ENCODE data around the gene UBQLN2. TPM values are rescaled to one million over a fixed set of nuclear protein-coding genes. Genes with fewer than 3 reads are reported as not detected.
"Not testable (repeated sequence)": the region's sequence is repeated elsewhere in the genome, so short reads cannot be mapped to it uniquely, and the experiment has no call there.

UBQLN2 gene
- total RNA-seq, result 37.8 and 38.5 TPM in 2 replicates

DNA sequence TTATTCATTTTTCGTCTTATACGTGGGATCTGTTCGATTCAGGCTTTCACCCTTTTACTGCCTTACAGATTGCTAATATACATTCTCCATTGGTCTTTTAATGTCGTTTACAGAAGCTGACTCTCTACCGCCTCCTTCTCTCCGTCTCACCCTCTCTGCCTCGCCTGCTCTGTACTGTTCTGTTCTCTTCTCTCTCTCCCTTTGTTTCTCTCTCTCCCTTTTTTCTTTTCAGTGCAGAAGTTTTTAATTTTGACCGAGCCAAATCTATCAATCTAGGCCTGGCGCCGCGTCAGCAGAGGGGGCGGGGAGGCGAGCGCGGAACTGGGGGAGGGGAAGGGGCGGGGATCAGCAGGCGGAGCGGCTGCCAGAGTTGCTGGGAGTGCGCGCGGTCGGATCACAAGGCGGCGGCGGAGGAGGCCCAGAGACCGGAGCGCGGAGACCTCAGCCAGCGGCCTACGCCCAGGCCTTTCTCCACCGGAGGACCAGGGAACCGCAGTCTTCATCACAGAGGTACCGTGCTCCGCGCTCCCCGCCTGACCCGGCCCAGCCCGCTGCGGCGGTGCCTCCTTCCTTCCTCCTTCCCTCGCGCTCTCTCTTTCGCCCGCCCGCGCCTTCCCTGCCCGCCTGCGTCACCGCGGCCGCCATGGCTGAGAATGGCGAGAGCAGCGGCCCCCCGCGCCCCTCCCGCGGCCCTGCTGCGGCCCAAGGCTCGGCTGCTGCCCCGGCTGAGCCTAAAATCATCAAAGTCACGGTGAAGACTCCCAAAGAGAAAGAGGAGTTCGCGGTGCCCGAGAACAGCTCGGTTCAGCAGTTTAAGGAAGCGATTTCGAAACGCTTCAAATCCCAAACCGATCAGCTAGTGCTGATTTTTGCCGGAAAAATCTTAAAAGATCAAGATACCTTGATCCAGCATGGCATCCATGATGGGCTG lies at the start of gene UBQLN2:
Gene UBQLN2, plus strand, starts transcription at position 397 of the 931 bp plus-strand sequence. Its CDS starts 247 bp downstream, at position 644.
- peaks cover 27% of the 10 kb centered on the region for H3K36me3 Mint-ChIP-seq (ENCODE audit: low read depth)

DNA sequence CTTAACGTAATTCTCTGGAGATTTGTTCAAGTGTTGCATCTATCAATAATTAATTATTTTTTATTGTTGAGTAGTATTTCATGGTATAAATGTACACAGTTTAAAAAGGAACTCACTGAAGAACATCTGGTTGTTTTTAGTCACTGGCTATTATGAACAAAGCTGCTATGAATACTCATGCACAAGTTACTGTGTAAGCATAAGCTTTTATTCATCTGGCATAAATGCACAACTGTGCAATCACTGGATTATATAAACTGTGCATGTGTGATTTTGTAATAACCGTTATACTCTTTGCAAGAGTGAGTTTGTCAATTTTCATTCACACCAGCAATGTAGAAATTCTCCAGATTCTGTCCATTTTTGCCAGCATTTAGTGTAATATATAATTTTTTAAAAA lies 43.8 kb upstream of the UBQLN2 start:
- Mint-ChIP-seq H3K9me3 (peaks cover 5% of the 10 kb centered on the region), H3K4me1 (no peaks in the 10 kb centered on the region), H3K4me3 (no peak overlapping the region), H3K27me3 (no peaks in the 10 kb centered on the region), H3K27ac (no peak overlapping the region), H3K36me3 (ENCODE audit: low read depth) (no peaks in the 10 kb centered on the region)
- DNase-seq, result no peak
- intact Hi-C loops (cut with micrococcal nuclease), result no loop called here

More for the DNA sequence above, at the start of gene UBQLN2:
- no peaks in the 10 kb centered on the region for H3K9me3 Mint-ChIP-seq
- peak; percentile 92 for DNase-seq
- peak within 1 kb of the TSS; percentile 92 for H3K4me3 Mint-ChIP-seq
- H3K27ac Mint-ChIP-seq, result peak within 1 kb of the TSS; percentile 99
- intact Hi-C loops (cut with micrococcal nuclease), result loop anchor here (1.0 to 10.0 kb wide), 12 partner anchors 15 to 721 kb away; partner anchors contain the start of genes FAAH2, SPIN2B and SPIN3
- peaks cover 11% of the 10 kb centered on the region for H3K4me1 Mint-ChIP-seq
- no peaks in the 10 kb centered on the region for H3K27me3 Mint-ChIP-seq

DNA sequence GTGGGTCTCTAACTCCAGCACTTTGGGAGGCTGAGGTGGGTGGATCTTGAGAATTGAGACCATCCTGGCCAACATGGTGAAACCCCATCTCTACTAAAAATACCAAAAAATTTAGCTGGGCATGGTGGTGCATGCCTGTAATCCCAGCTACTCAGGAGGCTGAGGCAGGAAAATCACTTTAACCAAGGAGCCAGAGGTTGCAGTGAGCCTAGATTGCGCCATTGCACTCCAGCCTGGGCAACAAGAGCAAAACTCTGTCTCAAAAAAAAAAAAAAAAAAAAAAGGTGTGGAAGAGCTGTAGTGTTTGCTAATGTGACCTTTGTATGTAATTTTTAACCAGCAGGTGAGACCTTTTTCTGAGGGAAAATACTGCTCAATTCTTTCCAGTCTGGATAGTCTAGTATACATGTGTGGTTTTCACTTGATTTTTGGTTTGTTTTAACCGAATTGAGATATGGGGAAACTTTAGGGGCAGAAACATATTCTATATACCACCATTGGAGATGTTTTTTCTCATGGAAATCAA lies 33.9 kb upstream of the UBQLN2 start:
- H3K4me1 Mint-ChIP-seq; H3K27ac Mint-ChIP-seq; intact Hi-C loops (cut with micrococcal nuclease); H3K4me3 Mint-ChIP-seq; H3K36me3 Mint-ChIP-seq (ENCODE audit: low read depth); H3K27me3 Mint-ChIP-seq; DNase-seq: not testable (repeated sequence)
- peaks cover 19% of the 10 kb centered on the region for H3K9me3 Mint-ChIP-seq

DNA sequence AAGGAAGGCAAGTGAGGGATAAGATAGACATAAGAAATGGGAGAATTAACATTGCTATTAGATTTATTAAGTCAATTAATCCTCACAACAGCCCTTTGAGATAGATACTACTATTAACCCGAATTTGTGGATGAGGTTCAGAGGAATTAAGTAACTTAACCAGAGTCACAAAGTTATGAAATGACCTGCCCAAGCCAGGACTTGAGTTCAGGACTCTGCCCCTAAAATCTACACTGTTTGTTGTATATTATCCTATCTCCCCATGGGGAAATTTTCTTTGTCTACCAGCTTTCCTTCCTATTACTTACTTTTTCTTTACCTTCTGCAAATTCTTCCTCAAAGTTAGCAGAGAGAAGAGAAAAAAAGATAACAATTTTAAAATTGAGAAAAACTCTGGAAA lies 33.4 kb upstream of the UBQLN2 start:
- H3K36me3 Mint-ChIP-seq (ENCODE audit: low read depth), result no peaks in the 10 kb centered on the region
- intact Hi-C loops (cut with micrococcal nuclease), result no loop called here
- no peak for DNase-seq
- no peaks in the 10 kb centered on the region for H3K27me3 Mint-ChIP-seq
- no peak overlapping the region for H3K27ac Mint-ChIP-seq
- no peak overlapping the region for H3K4me3 Mint-ChIP-seq
- H3K9me3 Mint-ChIP-seq, result peaks cover 17% of the 10 kb centered on the region
- no peaks in the 10 kb centered on the region for H3K4me1 Mint-ChIP-seq

DNA sequence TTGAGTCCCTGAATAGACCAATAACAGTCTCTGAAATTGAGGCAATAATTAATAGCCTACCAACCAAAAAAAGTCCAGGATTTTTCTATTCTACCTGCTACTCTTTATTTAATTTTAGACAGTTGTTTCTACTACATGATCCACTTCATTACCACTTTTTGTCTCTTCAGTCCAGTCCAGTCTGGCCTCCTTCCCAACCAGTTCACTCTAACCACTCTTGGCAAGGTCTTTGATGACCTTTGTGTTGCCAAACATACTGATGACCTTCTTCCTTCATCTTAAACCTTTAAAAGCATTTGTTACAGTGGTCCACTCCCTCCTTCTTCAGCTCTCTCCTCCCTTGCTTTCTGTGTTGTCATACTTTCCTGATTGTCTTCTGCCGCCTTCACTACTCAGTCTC lies 12.8 kb upstream of the UBQLN2 start:
- no peaks in the 10 kb centered on the region for H3K4me1 Mint-ChIP-seq
- no peak overlapping the region for H3K27ac Mint-ChIP-seq
- H3K4me3 Mint-ChIP-seq, result no peak overlapping the region
- H3K9me3 Mint-ChIP-seq, result peaks cover 12% of the 10 kb centered on the region
- no peaks in the 10 kb centered on the region for H3K27me3 Mint-ChIP-seq
- DNase-seq, result no peak
- intact Hi-C loops (cut with micrococcal nuclease), result no loop called here
- peaks cover 8% of the 10 kb centered on the region for H3K36me3 Mint-ChIP-seq (ENCODE audit: low read depth)

DNA sequence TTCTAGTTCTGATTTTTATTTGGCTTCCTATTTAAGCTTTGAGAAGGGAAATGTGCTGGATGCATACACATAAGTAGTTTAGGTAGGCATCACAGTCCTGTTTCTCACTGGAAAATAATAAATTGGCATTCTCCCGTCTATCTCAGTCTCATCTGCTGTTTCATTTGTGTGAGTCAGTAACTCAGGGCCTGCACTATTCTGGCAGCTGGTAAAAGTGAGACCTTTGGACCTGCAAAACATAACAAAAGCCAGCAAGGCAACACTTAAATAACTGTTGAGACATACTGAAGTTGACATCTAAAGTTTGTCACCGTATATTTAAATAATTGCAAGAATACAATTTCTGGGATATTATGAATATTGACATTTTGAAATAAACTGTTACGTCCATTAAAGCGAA lies 8.6 kb upstream of the UBQLN2 start:
- intact Hi-C loops (cut with micrococcal nuclease), result no loop called here
- no peaks in the 10 kb centered on the region for H3K4me1 Mint-ChIP-seq
- no peaks in the 10 kb centered on the region for H3K27me3 Mint-ChIP-seq
- no peak overlapping the region for H3K4me3 Mint-ChIP-seq
- DNase-seq, result no peak
- no peak overlapping the region for H3K27ac Mint-ChIP-seq
- H3K36me3 Mint-ChIP-seq (ENCODE audit: low read depth), result peaks cover 4% of the 10 kb centered on the region
- peaks cover 4% of the 10 kb centered on the region for H3K9me3 Mint-ChIP-seq

DNA sequence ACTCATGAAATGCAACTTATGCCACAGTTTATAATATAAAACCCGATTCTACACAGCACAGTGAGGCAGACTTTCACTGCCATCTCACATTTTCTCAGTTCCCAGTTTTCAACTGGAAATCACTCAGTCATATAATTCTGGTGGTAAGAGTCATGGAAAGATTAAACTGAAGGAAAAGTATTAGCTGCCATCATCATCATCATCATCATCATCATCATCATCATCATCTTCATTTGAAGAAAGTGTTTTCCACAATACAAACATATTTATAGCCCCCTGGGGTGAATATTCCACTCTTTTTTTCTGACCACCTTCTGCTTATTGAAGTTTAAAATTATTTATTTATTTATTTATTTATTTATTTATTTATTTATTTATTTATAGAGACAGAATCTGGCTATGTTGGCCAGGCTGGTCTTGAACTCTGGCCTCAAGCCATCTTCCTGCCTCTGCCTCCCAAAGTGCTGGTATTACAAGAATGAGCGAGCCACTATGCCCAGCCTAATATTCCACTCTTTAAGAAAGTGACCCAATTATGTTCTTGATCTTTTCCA lies 6.0 kb upstream of the UBQLN2 start:
- Mint-ChIP-seq H3K4me1 (no peaks in the 10 kb centered on the region), H3K36me3 (ENCODE audit: low read depth) (no peaks in the 10 kb centered on the region), H3K27ac (no peak overlapping the region), H3K9me3 (peaks cover 4% of the 10 kb centered on the region), H3K4me3 (no peak overlapping the region), H3K27me3 (no peaks in the 10 kb centered on the region)
- DNase-seq, result no peak
- intact Hi-C loops (cut with micrococcal nuclease), result no loop called here

DNA sequence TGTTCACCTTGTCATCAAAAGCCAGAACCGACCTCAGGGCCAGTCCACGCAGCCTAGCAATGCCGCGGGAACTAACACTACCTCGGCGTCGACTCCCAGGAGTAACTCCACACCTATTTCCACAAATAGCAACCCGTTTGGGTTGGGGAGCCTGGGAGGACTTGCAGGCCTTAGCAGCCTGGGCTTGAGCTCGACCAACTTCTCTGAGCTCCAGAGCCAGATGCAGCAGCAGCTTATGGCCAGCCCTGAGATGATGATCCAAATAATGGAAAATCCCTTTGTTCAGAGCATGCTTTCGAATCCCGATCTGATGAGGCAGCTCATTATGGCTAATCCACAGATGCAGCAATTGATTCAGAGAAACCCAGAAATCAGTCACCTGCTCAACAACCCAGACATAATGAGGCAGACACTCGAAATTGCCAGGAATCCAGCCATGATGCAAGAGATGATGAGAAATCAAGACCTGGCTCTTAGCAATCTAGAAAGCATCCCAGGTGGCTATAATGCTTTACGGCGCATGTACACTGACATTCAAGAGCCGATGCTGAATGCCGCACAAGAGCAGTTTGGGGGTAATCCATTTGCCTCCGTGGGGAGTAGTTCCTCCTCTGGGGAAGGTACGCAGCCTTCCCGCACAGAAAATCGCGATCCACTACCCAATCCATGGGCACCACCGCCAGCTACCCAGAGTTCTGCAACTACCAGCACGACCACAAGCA lies 898 bp downstream of the UBQLN2 start:
- Mint-ChIP-seq H3K36me3 (ENCODE audit: low read depth) (peaks cover 31% of the 10 kb centered on the region), H3K27me3 (no peaks in the 10 kb centered on the region), H3K27ac (peak overlapping the region; percentile 99), H3K4me3 (peak overlapping the region; percentile 92), H3K4me1 (peaks cover 17% of the 10 kb centered on the region), H3K9me3 (no peaks in the 10 kb centered on the region)
- intact Hi-C loops (cut with micrococcal nuclease), result loop anchor here (1.0 to 10.0 kb wide), 12 partner anchors 14 to 720 kb away; partner anchors contain the start of genes FAAH2, SPIN2B and SPIN3
- peak; percentile 69 for DNase-seq

DNA sequence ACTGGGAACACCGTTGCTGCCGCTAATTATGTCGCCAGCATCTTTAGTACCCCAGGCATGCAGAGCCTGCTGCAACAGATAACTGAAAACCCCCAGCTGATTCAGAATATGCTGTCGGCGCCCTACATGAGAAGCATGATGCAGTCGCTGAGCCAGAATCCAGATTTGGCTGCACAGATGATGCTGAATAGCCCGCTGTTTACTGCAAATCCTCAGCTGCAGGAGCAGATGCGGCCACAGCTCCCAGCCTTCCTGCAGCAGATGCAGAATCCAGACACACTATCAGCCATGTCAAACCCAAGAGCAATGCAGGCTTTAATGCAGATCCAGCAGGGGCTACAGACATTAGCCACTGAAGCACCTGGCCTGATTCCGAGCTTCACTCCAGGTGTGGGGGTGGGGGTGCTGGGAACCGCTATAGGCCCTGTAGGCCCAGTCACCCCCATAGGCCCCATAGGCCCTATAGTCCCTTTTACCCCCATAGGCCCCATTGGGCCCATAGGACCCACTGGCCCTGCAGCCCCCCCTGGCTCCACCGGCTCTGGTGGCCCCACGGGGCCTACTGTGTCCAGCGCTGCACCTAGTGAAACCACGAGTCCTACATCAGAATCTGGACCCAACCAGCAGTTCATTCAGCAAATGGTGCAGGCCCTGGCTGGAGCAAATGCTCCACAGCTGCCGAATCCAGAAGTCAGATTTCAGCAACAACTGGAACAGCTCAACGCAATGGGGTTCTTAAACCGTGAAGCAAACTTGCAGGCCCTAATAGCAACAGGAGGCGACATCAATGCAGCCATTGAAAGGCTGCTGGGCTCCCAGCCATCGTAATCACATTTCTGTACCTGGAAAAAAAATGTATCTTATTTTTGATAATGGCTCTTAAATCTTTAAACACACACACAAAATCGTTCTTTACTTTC lies 1.8 kb downstream of the UBQLN2 start:
- no peaks in the 10 kb centered on the region for H3K27me3 Mint-ChIP-seq

DNA sequence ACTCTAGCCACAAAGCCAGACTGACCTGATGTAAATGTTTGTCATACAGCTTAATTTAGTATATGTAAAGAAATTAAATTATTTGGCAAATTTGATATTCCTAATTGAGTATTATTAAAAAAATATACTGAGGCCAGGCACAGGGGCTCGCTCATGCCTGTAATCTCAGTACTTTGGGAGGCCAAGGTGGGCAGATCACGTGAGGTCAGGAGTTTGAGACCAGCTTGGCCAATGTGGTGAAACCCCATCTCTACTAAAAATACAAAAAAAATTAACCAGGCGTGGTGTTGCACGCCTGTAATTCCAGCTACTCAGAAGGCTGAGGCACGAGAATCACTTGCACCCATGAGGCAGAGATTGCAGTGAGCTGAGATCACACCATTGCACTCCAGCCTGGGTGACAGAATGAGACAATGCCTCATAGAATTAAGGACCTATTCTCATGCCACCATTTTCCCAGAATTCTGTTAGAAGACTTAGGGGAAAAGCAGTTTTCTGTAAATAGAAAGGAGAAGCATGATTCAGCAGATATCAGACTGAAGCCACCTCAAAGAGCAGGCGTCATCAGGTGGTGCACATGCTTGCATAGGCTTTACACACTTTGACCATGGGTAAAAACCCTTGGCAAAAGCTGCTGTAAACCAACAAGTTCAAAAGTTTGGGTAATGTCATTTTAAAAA lies 6.1 kb downstream of the UBQLN2 start:
- Mint-ChIP-seq H3K4me1 (peaks cover 27% of the 10 kb centered on the region), H3K4me3 (peak overlapping the region; percentile 81), H3K9me3 (no peaks in the 10 kb centered on the region), H3K27ac (peak overlapping the region; percentile 66), H3K36me3 (ENCODE audit: low read depth) (peaks cover 37% of the 10 kb centered on the region), H3K27me3 (no peaks in the 10 kb centered on the region)
- DNase-seq, result no peak
- intact Hi-C loops (cut with micrococcal nuclease), result loop anchor here (10.0 kb wide), 3 partner anchors 105 to 715 kb away; partner anchors contain the start of genes FAAH2 and SPIN3

More for the DNA sequence above, 1.8 kb downstream of the UBQLN2 start:
- Mint-ChIP-seq H3K36me3 (ENCODE audit: low read depth) (peaks cover 33% of the 10 kb centered on the region), H3K27ac (peak overlapping the region; percentile 99), H3K4me3 (peak overlapping the region; percentile 92), H3K9me3 (no peaks in the 10 kb centered on the region), H3K4me1 (peaks cover 19% of the 10 kb centered on the region)
- peak; percentile 63 for DNase-seq
- intact Hi-C loops (cut with micrococcal nuclease), result loop anchor here (1.0 to 10.0 kb wide), 12 partner anchors 14 to 720 kb away; partner anchors contain the start of genes FAAH2, SPIN2B and SPIN3

DNA sequence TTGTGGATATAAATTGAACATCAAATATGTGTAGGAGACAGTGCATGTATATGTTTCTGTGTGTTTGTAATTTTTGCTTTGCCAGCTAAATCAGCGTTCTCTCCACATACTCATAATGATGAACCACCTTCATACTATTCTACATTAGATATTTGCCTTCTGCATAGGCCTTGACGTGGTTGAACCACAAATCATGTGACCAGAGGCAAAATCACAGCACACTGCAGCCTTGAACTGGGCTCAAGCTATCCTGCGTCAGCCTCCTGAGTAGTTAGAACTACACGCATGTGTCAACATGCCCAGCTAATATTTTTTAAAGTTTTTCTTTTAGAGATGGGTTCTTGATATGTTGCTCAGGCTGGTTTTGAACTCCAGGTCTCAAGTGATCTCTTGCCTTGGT lies 9.5 kb downstream of the UBQLN2 start:
- Mint-ChIP-seq H3K36me3 (ENCODE audit: low read depth) (peaks cover 37% of the 10 kb centered on the region), H3K9me3 (peaks cover 3% of the 10 kb centered on the region), H3K4me3 (no peak overlapping the region), H3K4me1 (peaks cover 31% of the 10 kb centered on the region), H3K27ac (no peak overlapping the region), H3K27me3 (no peaks in the 10 kb centered on the region)
- DNase-seq, result peak; percentile 62
- intact Hi-C loops (cut with micrococcal nuclease), result no loop called here

DNA sequence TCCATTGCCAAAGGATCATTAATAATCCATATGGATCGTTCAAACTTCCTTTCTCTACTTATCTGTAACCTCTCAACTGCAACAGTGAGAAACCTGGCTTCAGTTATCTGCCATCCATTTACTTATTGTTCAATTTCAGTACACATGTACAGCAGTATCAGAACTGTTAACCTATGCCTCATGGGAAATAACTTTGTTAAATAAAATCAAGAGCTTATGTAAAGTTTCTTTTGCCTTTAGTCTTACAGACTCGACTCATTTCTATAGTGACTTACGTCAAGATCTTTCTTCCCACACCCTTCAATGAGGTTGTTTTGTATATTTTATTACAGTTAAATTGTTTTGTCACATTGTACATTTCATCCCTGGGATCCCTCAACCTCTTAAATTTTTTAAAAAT lies 11.4 kb downstream of the UBQLN2 start:
- Mint-ChIP-seq H3K4me1 (peaks cover 39% of the 10 kb centered on the region), H3K36me3 (ENCODE audit: low read depth) (peaks cover 46% of the 10 kb centered on the region), H3K4me3 (no peak overlapping the region), H3K27ac (peak overlapping the region; percentile 25), H3K27me3 (no peaks in the 10 kb centered on the region), H3K9me3 (peaks cover 7% of the 10 kb centered on the region)
- intact Hi-C loops (cut with micrococcal nuclease), result no loop called here
- no peak for DNase-seq

Measured in activated CD4-positive, alpha-beta T cell treated with anti-CD3 and anti-CD28 coated beads, Interleukin-2, amount 10 ng/mL, durations not matched to agents 24 days and 14 days (primary cell).